Heart left ventricle (tissue), 16 donors: ENCODE data around the gene APIP. TPM values are rescaled to one million over a fixed set of nuclear protein-coding genes. Genes with fewer than 3 reads are reported as not detected.

ENCODE experiments used
- ATAC-seq, 4 donors: fragments of 200-7000 bp; cut with Tn5 transposase; one replicate each; pipeline ENCODE4 v1.9.1; 2020 to 2022; ENCODE audit warnings: moderate library complexity in 4 of 4, mild to moderate bottlenecking in 3 of 4, moderate number of reproducible peaks in 1 of 4
- DNase-seq, 5 donors: peaks; one replicate each; pipeline ENCODE4 v3.0.0-alpha.2; 2020
- H3K27ac ChIP-seq, 12 donors: fragments of 200-600 bp; sonication (generic) in 4 of 12; one replicate each; pipeline versions ENCODE4 v1.5.0 to v1.8.0; 2016 to 2022; ENCODE audit warnings: mild to moderate bottlenecking in 2 of 12
- H3K27me3 ChIP-seq, 9 donors: fragments of 200-600 bp; sonication (generic) in 2 of 9; one replicate each; pipeline versions ENCODE4 v1.5.1 to v1.8.0; 2016 to 2022; ENCODE audit warnings: mild to moderate bottlenecking in 3 of 9
- H3K36me3 ChIP-seq, 9 donors: fragments of 200-600 bp; sonication (generic) in 2 of 9; one replicate each; pipeline versions ENCODE4 v1.5.0 to v1.8.0; 2018 to 2022; ENCODE audit warnings: mild to moderate bottlenecking in 2 of 9
- H3K4me1 ChIP-seq, 12 donors: fragments of 200-600 bp; sonication (generic) in 4 of 12; one replicate each; pipeline versions ENCODE4 v1.5.0 to v1.8.0; 2016 to 2022; ENCODE audit warnings: mild to moderate bottlenecking in 3 of 12
- H3K4me3 ChIP-seq, 12 donors: fragments of 200-600 bp; sonication (generic) in 4 of 12; one replicate each; pipeline versions ENCODE4 v1.5.0 to v1.8.0; 2017 to 2022; ENCODE audit warnings: mild to moderate bottlenecking in 9 of 12, moderate library complexity in 4 of 12
- H3K9me3 ChIP-seq, 12 donors: fragments of 200-600 bp; sonication (generic) in 4 of 12; one replicate each; pipeline versions ENCODE4 v1.5.0 to v1.8.0; 2016 to 2022; ENCODE audit warnings: mild to moderate bottlenecking in 1 of 12
- CTCF ChIP-seq, 12 donors: fragments of 200-600 bp; sonication (generic) in 4 of 12; IDR thresholded peaks; one replicate each; pipeline versions ENCODE4 v1.5.0 to v1.8.0; 2018 to 2022; ENCODE audit warnings: antibody characterized with exemption in 12 of 12, mild to moderate bottlenecking in 5 of 12
- POLR2A ChIP-seq, 2 donors: fragments of 450-650 bp; IDR thresholded peaks; one replicate each; pipeline ENCODE4 v1.6.1; 2017; ENCODE audit warnings: antibody characterized with exemption in 2 of 2, mild to moderate bottlenecking in 2 of 2, moderate library complexity in 2 of 2
- WGBS, 4 donors: extraction: QIAGEN DNeasy Blood & Tissue Kit in 2 of 4; methylation state at CpG; one replicate each; pipeline versions ENCODE4 v1.1.5 to v1.1.7; 2013 to 2018; 5-methylcytosine and 5-hydroxymethylcytosine counted together
- intact Hi-C, 10 donors: fragments of 100-400 bp; cut with DNase I; formaldehyde crosslinking; loops; one replicate each; pipeline versions ENCODE4 v1.11.1 to v1.14.2; 2022
- polyA plus RNA-seq, 2 donors: library from polyadenylated mRNA; stranded (reverse); fragments of 200-250 nt; gene quantifications; one replicate each; pipeline ENCODE4 v1.2.3, GENCODE V29; 2013
- total RNA-seq, 9 donors: library from RNA; depleted of rRNA in 2 of 9; stranded (reverse); fragments of >200 nt in 2 of 9; fragmentation: NEBNext Ultra II Directional in 3 of 9; extraction: Animal tissue kit (Norgen Biotek cat#: 25700) in 3 of 9; gene quantifications; one replicate each; pipeline versions ENCODE4 v1.1.0 to v1.2.4, GENCODE V29; 2016 to 2023
- donor health status: ischemic (EF 13 %, LVEDD 7.1; RV severe dilation, severe dysfunction).
- donor health status: healthy with polysubstance abuse.
- donor health status: DM: no; HTN: yes; CAD: no.
- donor health status: DM: no; HTN: no; CAD: no.
- donor health status: ischemic (EF 25% LVEDD 6.9; RV normal size, moderate dysfunction).
- donor health status: ischemic (EF 25% LVEDD 5.7; RV mildly dilated, moderate dysfunction).
- donor health status: healthy.
- donor health status: DM: yes; HTN: yes; CAD: no.
- donor health status: ischemic (EF 35%, LVEDD 5.7; RV mildly dilated, moderate dysfunction).
- donor health status: nonischemic (EF 11% LVEDD 7.7; RV severe dilation, severe dysfunction).
- donor health status: DM: yes; HTN: yes; CAD: no.
- donor health status: PGD.
- donor health status: ischemic (EF 29% LVEDD 5.4; RV normal size, mild dysfunction).
- donor health status: nonischemic (EF 23%, LVEDD 6.1; RV moderate dilation, normal function).

Gene APIP
- total and polyA plus RNA-seq, 11 donors, result 15.8 to 35.3 (median 25.7) TPM

GRCh38 chr11:34962034-34962433 lies 45.9 kb upstream of the APIP start:
- TF ChIP-seq CTCF (IDR thresholded peaks at IDR 0.05) (no peak), POLR2A (IDR thresholded peaks at IDR 0.05) (no peak)
- Histone ChIP-seq H3K9me3 (no peaks in the 10 kb centered on the region), H3K36me3 (peaks cover 0 to 59% (median 18%) of the 10 kb centered on the region in 9 donors), H3K27ac (no peak overlapping the region), H3K4me1 (peaks cover 0 to 18% (median 2%) of the 10 kb centered on the region in 12 donors), H3K4me3 (no peak overlapping the region), H3K27me3 (no peaks in the 10 kb centered on the region)
- DNase-seq, result no peak
- no peak for ATAC-seq
- intact Hi-C loops, result no loop called here

DNA sequence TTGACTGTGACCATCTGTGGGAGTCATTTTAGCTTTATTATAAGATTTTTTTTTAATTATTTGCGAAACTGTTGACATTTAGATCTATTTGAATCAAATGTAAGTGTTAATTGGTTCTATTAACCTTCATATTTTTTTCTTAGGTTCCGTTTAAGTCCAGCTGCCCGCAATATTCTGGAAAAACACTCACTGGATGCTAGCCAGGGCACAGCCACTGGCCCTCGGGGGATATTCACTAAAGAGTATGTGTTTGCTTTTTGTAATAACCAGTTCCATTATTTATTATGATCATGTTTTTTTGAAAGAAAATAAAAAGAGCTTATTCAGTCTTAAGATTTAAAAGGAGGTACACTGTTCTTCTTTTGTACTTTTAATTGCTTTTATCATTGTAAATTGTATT lies 44.1 kb upstream of the APIP start:
- Histone ChIP-seq H3K27ac (no peak overlapping the region), H3K27me3 (no peaks in the 10 kb centered on the region), H3K9me3 (no peaks in the 10 kb centered on the region), H3K4me3 (no peak overlapping the region), H3K4me1 (peaks cover 0 to 18% (median 2%) of the 10 kb centered on the region in 12 donors), H3K36me3 (peaks cover 0 to 42% (median 8%) of the 10 kb centered on the region in 9 donors)
- 50 to 60% (median 54%) methylated on average over 4 of the region's 4 CpGs for WGBS, 4 donors
- intact Hi-C loops, result no loop called here
- DNase-seq, result peak in 4 of 5 donors; percentile 21 to 49 (median 28)
- no peak for ATAC-seq
- no peak for TF ChIP-seq POLR2A (IDR thresholded peaks at IDR 0.05)
- no peak for TF ChIP-seq CTCF (IDR thresholded peaks at IDR 0.05)

- no peak for DNase-seq
- H3K36me3 ChIP-seq, result peaks cover 0 to 41% (median 8%) of the 10 kb centered on the region in 9 donors
- WGBS, 4 donors, result 96 to 99% (median 96%) methylated on average over 1 of the region's 1 CpG
- intact Hi-C loops, result no loop called here
- H3K9me3 ChIP-seq, result no peaks in the 10 kb centered on the region
- ATAC-seq, result no peak
- peaks cover 0 to 18% (median 2%) of the 10 kb centered on the region in 12 donors for H3K4me1 ChIP-seq
- H3K4me3 ChIP-seq, result no peak overlapping the region
- H3K27ac ChIP-seq, result no peak overlapping the region
- TF ChIP-seq CTCF (IDR thresholded peaks at IDR 0.05) (no peak), POLR2A (IDR thresholded peaks at IDR 0.05) (no peak)
- H3K27me3 ChIP-seq, result no peaks in the 10 kb centered on the region
Observed at GRCh38 chr11:34959770-34960169, 43.6 kb upstream of the APIP start.

- WGBS, 4 donors, result 94 to 99% (median 96%) methylated on average over 3 of the region's 3 CpGs
Observed at GRCh38 chr11:34957606-34958005, 41.4 kb upstream of the APIP start.

More at GRCh38 chr11:34957606-34958005, 41.4 kb upstream of the APIP start:
- no peaks in the 10 kb centered on the region for H3K27me3 ChIP-seq
- TF ChIP-seq POLR2A (IDR thresholded peaks at IDR 0.05) (no peak), CTCF (IDR thresholded peaks at IDR 0.05) (no peak)
- ATAC-seq (no peak), DNase-seq (no peak)
- H3K27ac ChIP-seq, result no peak overlapping the region
- H3K36me3 ChIP-seq, result peaks cover 0 to 31% (median 9%) of the 10 kb centered on the region in 9 donors
- H3K4me1 ChIP-seq, result peaks cover 0 to 16% (median 2%) of the 10 kb centered on the region in 12 donors
- intact Hi-C loops, result no loop called here
- no peaks in the 10 kb centered on the region for H3K9me3 ChIP-seq
- no peak overlapping the region for H3K4me3 ChIP-seq
